OCI-M1 (cell line): Measurements from ENCODE around the gene MRPL36.
"Not testable (repeated sequence)": the region's sequence is repeated elsewhere in the genome, so short reads cannot be mapped to it uniquely, and the experiment has no call there.

Experiments used
- DNase-seq: peaks from one replicate; lab custom pipeline; 2025; lab: John Stamatoyannopoulos, UW

Gene MRPL36

GRCh38 chr5:1832511-1833250 is 33.0 kb upstream of the MRPL36 start:
- no peak for DNase-seq

GRCh38 chr5:1831677-1832313 is 32.2 kb upstream of the MRPL36 start:
- DNase-seq, result no peak

- no peak for DNase-seq
Observed at GRCh38 chr5:1831257-1831656, 31.6 kb upstream of the MRPL36 start.

GRCh38 chr5:1830571-1831228 is 31.1 kb upstream of the MRPL36 start:
- DNase-seq, result no peak

DNA sequence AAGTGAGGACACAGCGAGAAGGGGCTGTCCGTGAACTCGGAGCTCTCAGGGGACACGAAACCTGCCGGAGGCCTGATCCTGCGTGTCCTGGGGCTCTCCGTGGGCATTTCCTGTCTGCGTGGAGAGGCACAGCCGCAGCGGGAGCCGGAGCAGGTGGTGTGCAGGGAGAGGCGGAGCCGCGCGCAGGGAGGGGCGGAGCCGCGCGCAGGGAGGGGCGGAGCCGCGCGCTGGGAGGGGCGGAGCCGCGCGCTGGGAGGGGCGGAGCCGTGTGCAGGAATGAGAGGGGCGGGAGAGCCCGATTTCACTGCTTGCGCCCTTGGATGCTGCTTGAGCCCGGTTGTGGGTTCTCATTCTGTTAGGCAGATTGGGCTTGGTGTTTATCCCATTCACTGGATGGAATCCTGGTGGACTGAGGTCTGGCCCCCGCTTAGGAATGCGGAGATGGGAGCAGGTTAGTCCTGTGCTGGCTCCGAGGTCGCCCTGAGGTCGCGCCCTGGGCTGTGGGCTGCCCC is 28.3 kb upstream of the MRPL36 start:
- DNase-seq, result no peak

DNA sequence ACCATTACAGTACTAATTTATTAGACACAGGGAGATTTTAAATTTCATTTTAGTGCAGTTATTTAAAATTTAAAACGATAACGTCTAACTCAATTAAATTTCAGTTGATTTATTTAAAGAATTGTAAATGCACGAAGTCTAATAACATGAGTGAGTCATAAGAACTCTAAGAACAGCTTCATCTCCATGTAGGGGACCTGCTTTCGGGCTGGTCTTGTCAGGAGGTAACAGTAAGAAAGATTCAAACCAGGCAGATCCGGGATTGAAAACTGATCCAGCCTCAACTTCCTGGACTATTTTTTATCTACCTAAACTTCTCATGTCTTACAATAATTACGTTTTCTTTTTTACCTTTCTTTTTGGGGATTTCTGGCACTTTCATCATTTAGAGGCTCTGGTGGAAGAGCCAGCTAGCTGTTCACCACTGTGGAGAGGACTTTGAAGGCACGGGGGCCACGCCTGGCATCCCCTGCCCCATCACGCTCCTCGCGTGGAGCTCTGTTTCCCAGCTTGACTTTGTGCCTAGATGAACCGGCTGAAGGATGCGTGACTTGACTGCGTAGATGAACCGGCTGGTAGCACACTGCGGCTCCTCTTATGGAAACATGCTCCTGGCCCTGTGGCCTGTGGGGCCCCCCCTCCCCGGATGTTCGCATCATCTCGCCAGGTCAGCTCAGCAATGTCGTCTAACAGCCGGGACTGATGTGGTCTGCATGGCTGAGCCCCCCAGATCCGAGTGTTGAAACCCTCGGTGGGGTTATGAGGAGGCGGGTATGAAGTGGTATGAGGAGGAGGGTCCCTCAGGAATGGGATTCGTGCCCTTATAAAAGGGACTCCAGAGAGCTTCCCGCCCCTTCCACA is 27.6 kb upstream of the MRPL36 start:
- no peak for DNase-seq

- DNase-seq, result no peak
Observed at GRCh38 chr5:1826235-1826980, 26.8 kb upstream of the MRPL36 start.

- DNase-seq, result no peak
Observed at GRCh38 chr5:1824903-1825841, 25.5 kb upstream of the MRPL36 start.

- no peak for DNase-seq
Observed at GRCh38 chr5:1824109-1824821, 24.6 kb upstream of the MRPL36 start.

DNA sequence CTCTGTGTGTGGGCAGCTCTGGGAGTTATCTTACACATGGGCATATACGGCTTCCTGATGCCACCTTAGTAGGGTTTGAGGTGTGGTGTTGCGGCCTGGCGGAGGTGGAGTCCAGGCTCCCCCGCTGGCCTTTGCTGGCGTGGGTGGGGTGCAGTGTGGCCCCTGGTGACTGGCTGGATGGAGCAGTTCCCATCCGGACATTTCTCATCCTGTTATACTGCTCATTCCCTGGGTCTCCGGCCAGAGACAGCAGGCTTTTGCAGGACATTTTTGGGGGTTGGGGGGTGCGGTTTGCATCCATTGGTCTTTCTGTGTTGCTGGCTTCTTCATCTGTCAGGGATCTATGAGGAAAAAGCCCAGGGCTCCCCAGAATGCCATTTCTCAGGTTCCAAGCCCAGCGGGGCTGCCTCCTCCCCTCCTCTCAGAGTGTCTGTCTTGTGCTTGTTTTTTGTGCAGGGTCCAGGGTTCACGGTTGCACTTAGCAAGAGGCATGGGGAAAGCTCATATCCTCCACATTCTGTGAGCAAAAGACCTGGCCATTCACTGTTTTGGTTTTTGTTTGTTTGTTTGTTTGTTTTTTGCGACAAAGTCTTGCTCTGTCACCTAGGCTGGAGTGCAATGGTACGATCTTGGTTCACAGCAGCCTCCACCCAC is 23.9 kb upstream of the MRPL36 start:
- DNase-seq, result no peak

GRCh38 chr5:1821862-1822261 is 22.2 kb upstream of the MRPL36 start:
- DNase-seq, result no peak

GRCh38 chr5:1820926-1821325 is 21.3 kb upstream of the MRPL36 start:
- no peak for DNase-seq

DNA sequence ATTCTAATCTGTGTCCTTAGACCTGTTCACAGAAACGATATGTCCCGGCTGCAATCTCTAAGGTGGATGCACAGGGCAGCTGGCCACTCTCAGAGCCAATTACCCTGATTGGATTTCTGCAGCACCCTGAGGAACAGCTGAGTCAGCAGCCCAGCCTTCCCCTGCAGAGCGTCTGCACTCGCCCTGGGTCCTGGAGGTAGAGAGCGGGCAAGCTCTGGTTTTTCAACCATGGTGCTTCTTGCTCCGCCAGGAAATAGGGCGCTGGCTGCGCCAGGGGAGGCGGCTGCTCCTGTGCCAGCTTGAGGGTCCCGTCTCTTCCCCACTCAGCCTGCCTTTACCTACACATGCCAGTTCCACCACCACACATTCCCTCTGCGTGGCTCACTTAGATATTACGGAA is 20.7 kb upstream of the MRPL36 start:
- DNase-seq, result no peak

GRCh38 chr5:1819458-1819857 is 19.8 kb upstream of the MRPL36 start:
- no peak for DNase-seq

DNA sequence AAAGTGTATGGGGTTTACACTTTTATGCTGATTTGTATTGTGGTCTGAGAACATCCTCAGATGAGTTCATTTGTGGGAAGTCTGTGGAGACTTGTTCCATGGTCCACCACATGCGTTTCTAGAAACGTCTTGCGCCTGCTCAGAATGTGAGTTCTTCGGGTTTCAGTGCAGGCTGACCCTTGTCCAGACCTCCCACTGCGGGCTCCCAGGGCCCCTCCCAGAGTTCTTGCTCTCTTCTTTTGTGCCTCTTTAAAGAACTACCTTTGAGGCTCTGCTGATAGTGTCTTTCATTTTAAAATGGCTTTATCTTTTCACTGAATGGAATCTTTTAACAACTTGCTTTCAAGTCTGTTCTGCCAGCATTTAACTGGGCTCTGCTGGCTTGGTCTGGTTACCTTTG is 19.1 kb upstream of the MRPL36 start:
- DNase-seq, result no peak

DNA sequence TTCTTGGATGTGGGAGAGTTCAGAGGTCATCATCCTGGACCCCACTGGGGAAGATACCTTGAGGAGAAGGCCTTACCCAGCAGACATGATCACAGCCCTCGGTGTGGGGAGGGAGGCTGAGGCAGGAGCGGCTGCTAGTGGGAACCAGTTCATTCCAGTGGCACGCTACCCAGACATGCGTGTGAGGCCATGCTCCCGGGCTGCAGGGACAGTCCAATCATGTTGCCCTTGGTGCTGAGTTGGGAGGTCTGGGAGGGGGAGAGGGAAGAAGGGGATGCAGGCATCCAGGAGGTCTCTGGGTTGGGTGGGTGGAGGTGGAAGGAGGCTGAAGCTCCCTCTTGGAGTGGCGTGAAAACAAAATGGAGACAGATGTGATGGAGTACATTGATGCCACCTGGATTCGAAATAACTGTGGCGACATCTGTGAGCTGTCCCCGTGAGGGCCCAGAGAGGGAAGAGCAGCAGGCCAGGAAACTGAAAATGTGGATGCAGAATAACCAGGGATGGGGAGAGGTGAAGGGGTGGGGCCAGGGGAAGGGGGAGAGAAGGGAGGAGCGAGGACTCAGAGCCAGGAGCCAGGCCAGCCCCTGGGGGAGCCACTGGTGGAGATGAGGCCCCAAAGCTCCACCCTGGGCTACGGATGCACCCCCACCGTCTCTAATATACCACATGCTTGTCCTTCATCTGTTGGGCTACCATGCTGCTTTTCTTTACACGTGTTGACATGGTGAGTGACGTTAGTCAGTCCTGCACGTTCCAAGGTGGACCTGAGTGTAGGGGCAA is 17.8 kb upstream of the MRPL36 start:
- DNase-seq, result no peak

GRCh38 chr5:1816495-1817089 is 17.0 kb upstream of the MRPL36 start:
- not testable (repeated sequence) for DNase-seq

- DNase-seq, result no peak
Observed at GRCh38 chr5:1815881-1816292, 16.2 kb upstream of the MRPL36 start.
